ENCODE data around the gene PVALEF.
"Not testable (repeated sequence)": the region's sequence is repeated elsewhere in the genome, so short reads cannot be mapped to it uniquely, and the experiment has no call there.

The PVALEF gene

GRCh38 chr17:81222906-81223761 lies 57.8 kb downstream of the PVALEF start, which contains the start of gene CEP131:
Gene CEP131 (minus strand): TSS chr17:81222965. CDS start chr17:81220056, 2,909 bp downstream.
- peak; percentile 99 for DNase-seq (ENCODE audit: low spot score)
- Histone ChIP-seq H3K27me3 (ENCODE audit: insufficient read depth, poor library complexity, severe bottlenecking) (no peaks in the 10 kb centered on the region), H3K9me3 (ENCODE audit: severe bottlenecking) (peaks cover 3% of the 10 kb centered on the region), H3K27ac (ENCODE audit: poor library complexity, severe bottlenecking) (no peak within 1 kb of the TSS), H3K4me3 (ENCODE audit: severe bottlenecking) (peak within 1 kb of the TSS; percentile 97), H3K4me1 (ENCODE audit: insufficient read depth, poor library complexity, severe bottlenecking) (peaks cover 4% of the 10 kb centered on the region), H3K36me3 (ENCODE audit: low read depth) (peaks cover 10% of the 10 kb centered on the region)
- TF ChIP-seq, protein P1, sequence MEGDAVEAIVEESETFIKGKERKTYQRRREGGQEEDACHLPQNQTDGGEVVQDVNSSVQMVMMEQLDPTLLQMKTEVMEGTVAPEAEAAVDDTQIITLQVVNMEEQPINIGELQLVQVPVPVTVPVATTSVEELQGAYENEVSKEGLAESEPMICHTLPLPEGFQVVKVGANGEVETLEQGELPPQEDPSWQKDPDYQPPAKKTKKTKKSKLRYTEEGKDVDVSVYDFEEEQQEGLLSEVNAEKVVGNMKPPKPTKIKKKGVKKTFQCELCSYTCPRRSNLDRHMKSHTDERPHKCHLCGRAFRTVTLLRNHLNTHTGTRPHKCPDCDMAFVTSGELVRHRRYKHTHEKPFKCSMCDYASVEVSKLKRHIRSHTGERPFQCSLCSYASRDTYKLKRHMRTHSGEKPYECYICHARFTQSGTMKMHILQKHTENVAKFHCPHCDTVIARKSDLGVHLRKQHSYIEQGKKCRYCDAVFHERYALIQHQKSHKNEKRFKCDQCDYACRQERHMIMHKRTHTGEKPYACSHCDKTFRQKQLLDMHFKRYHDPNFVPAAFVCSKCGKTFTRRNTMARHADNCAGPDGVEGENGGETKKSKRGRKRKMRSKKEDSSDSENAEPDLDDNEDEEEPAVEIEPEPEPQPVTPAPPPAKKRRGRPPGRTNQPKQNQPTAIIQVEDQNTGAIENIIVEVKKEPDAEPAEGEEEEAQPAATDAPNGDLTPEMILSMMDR (IDR thresholded peaks at IDR 0.05; ENCODE audit: poor library complexity, severe bottlenecking), result no peak
- ATAC-seq (ENCODE audit: low read depth), result peak; percentile 99

DNA sequence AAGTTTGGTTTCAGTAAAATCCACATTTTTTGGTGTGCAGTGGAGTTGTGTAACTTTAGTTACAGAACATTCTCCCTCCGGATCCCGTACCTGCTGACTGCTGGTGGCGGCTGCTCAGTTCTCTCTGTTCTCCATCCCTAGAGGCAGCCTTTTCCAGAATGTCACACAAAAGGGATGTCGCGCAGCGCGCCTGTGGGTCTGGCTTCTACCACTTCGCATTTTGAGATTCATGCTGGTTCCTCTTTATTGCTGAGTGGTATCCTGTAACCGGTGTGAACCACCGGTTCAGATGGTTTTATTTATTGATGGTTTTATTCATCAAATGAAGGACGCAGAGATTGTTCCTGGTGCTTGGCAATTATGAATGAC lies 58.4 kb downstream of the PVALEF start:
- TF ChIP-seq, protein P1 (IDR thresholded peaks at IDR 0.05; ENCODE audit: poor library complexity, severe bottlenecking), result no peak
- Histone ChIP-seq H3K36me3 (ENCODE audit: low read depth) (peaks cover 10% of the 10 kb centered on the region), H3K4me1 (ENCODE audit: insufficient read depth, poor library complexity, severe bottlenecking) (peaks cover 4% of the 10 kb centered on the region), H3K9me3 (ENCODE audit: severe bottlenecking) (peaks cover 3% of the 10 kb centered on the region), H3K4me3 (ENCODE audit: severe bottlenecking) (no peak overlapping the region), H3K27ac (ENCODE audit: poor library complexity, severe bottlenecking) (no peak overlapping the region), H3K27me3 (ENCODE audit: insufficient read depth, poor library complexity, severe bottlenecking) (no peaks in the 10 kb centered on the region)
- DNase-seq (ENCODE audit: low spot score) (no peak), ATAC-seq (ENCODE audit: low read depth) (no peak)

DNA sequence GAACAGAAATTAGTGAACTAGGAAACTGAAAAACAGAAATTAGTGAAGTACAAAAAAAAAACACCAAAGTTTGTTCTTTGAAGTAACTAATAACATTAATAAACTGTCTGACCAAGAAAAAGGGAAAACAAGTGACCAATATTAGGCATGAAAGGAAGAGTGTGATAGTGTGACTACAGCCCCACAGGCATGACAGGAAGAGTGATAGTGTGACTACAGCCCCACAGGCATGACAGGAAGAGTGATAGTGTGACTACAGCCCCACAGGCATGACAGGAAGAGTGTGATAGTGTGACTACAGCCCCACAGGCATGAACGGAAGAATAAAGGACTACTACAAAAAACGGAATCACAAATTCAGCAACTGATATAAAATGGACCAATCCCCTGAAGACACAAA lies 62.3 kb downstream of the PVALEF start:
- ATAC-seq (ENCODE audit: low read depth), result not testable (repeated sequence)

GRCh38 chr17:81228420-81228819 lies 63.1 kb downstream of the PVALEF start:
- TF ChIP-seq, protein P1 (IDR thresholded peaks at IDR 0.05; ENCODE audit: poor library complexity, severe bottlenecking), result no peak
- no peaks in the 10 kb centered on the region for H3K27me3 ChIP-seq (ENCODE audit: insufficient read depth, poor library complexity, severe bottlenecking)
- no peak overlapping the region for H3K4me3 ChIP-seq (ENCODE audit: severe bottlenecking)
- no peak overlapping the region for H3K27ac ChIP-seq (ENCODE audit: poor library complexity, severe bottlenecking)
- peaks cover 3% of the 10 kb centered on the region for H3K9me3 ChIP-seq (ENCODE audit: severe bottlenecking)
- ATAC-seq (ENCODE audit: low read depth), result no peak
- H3K36me3 ChIP-seq (ENCODE audit: low read depth), result peaks cover 16% of the 10 kb centered on the region
- DNase-seq (ENCODE audit: low spot score), result no peak
- peaks cover 3% of the 10 kb centered on the region for H3K4me1 ChIP-seq (ENCODE audit: insufficient read depth, poor library complexity, severe bottlenecking)

More for the DNA sequence above, 62.3 kb downstream of the PVALEF start:
- DNase-seq (ENCODE audit: low spot score); H3K4me3 ChIP-seq (ENCODE audit: severe bottlenecking); H3K27ac ChIP-seq (ENCODE audit: poor library complexity, severe bottlenecking); H3K9me3 ChIP-seq (ENCODE audit: severe bottlenecking); H3K4me1 ChIP-seq (ENCODE audit: insufficient read depth, poor library complexity, severe bottlenecking); H3K27me3 ChIP-seq (ENCODE audit: insufficient read depth, poor library complexity, severe bottlenecking): not testable (repeated sequence)
- peaks cover 16% of the 10 kb centered on the region for H3K36me3 ChIP-seq (ENCODE audit: low read depth)

DNA sequence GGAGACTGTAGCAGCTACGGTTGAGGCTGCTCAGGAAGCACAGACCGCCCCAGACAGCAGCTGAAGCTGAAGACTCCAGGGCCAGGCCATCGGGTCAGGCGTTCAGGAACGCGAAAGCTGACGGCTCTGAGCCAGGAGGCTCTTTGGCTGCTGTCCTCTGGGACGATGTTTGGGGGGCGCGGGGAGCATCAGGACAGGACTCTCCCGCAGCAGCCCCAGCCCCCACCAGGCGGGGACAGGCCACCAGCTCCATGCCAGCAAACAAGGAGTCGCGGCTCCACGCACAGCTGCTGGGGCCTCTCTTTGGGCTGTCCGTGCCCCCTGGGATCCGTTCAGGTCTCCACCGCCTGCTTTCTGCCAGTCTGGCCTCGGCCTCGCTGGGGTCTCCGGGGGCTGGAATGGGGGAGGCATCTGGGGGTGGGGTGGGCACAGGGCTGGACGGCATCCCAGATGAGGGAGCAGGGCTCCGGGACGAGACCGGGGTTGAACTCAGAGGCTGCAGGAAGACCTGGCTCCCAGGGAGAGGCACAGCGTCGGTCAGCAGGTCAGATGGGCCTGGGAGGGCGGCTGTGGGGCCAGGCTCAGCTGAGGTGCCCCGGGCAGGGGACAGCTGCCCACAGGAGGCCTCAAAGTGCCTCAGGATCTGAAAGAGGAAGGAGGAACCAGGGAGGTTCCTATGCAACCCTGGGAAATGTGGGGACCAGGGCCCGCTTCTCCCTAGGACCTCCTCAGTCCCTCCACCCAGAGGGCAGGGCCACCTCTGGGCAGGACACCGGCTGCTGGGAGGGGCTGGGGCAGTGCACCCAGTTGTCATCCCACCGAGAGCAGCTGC lies 63.7 kb downstream of the PVALEF start:
- no peak for ATAC-seq (ENCODE audit: low read depth)
- TF ChIP-seq, protein P1 (IDR thresholded peaks at IDR 0.05; ENCODE audit: poor library complexity, severe bottlenecking), result no peak
- no peaks in the 10 kb centered on the region for H3K27me3 ChIP-seq (ENCODE audit: insufficient read depth, poor library complexity, severe bottlenecking)
- no peaks in the 10 kb centered on the region for H3K4me1 ChIP-seq (ENCODE audit: insufficient read depth, poor library complexity, severe bottlenecking)
- peaks cover 16% of the 10 kb centered on the region for H3K36me3 ChIP-seq (ENCODE audit: low read depth)
- H3K4me3 ChIP-seq (ENCODE audit: severe bottlenecking), result no peak overlapping the region
- peaks cover 3% of the 10 kb centered on the region for H3K9me3 ChIP-seq (ENCODE audit: severe bottlenecking)
- DNase-seq (ENCODE audit: low spot score), result no peak
- no peak overlapping the region for H3K27ac ChIP-seq (ENCODE audit: poor library complexity, severe bottlenecking)
